Suprapubic skin (tissue), 4 donors: ENCODE measurements around the gene SSNA1.

Experiments
- EP300 ChIP-seq: sonication (generic); formaldehyde crosslinking; IDR thresholded peaks from one replicate; pipeline ENCODE4 v1.6.1; 2017; ENCODE audit warnings: antibody characterized with exemption
- POLR2A ChIP-seq, 2 donors: fragments of 450-650 bp; IDR thresholded peaks; one replicate each; pipeline ENCODE4 v1.6.1; 2017; ENCODE audit warnings: antibody characterized with exemption in 2 of 2, mild to moderate bottlenecking in 2 of 2, moderate library complexity in 2 of 2
- POLR2AphosphoS5 ChIP-seq, 3 donors: sonication (generic); formaldehyde crosslinking; IDR thresholded peaks; one replicate each; pipeline ENCODE4 v1.6.1; 2017; ENCODE audit warnings: antibody characterized with exemption in 3 of 3
- TF ChIP-seq, protein P1 (sequence below), 2 donors: fragments of 200-600 bp in 1 of 2; fragments of 450-650 bp in 1 of 2; sonication (generic) in 1 of 2; IDR thresholded peaks; one replicate each; pipeline ENCODE4 v1.5.1; 2016 to 2019; ENCODE audit warnings: antibody characterized with exemption in 2 of 2, mild to moderate bottlenecking in 1 of 2, moderate library complexity in 1 of 2

DNA sequence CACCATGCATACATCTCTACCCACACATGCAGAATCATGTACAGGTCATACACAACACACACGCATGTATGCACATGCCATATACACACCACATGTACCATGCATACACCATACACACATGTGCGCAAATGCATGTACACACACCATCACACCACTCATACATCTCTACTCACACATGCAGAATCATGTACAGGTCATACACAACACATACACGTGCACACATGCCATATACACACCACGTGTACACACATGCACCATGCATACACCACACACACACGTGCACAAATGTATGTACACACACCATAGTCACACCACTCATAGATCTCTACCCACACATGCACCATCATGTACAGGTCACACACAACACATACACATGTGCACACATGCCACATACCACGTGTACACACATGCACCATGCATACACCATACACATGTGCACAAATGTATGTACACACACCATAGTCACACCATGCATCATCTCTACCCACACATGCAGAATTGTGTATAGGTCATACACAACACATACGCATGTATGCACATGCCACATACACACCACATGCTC is 35.6 kb upstream of the SSNA1 start:
- no peak for TF ChIP-seq POLR2A (IDR thresholded peaks at IDR 0.05)
- TF ChIP-seq, protein P1, sequence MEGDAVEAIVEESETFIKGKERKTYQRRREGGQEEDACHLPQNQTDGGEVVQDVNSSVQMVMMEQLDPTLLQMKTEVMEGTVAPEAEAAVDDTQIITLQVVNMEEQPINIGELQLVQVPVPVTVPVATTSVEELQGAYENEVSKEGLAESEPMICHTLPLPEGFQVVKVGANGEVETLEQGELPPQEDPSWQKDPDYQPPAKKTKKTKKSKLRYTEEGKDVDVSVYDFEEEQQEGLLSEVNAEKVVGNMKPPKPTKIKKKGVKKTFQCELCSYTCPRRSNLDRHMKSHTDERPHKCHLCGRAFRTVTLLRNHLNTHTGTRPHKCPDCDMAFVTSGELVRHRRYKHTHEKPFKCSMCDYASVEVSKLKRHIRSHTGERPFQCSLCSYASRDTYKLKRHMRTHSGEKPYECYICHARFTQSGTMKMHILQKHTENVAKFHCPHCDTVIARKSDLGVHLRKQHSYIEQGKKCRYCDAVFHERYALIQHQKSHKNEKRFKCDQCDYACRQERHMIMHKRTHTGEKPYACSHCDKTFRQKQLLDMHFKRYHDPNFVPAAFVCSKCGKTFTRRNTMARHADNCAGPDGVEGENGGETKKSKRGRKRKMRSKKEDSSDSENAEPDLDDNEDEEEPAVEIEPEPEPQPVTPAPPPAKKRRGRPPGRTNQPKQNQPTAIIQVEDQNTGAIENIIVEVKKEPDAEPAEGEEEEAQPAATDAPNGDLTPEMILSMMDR (IDR thresholded peaks at IDR 0.05): no peak
- TF ChIP-seq POLR2AphosphoS5 (IDR thresholded peaks at IDR 0.05): no peak
- TF ChIP-seq EP300: no peak
